Kidney epithelial cell (primary cell): ENCODE data around the gene MAD1L1. TPM values are rescaled to one million over a fixed set of nuclear protein-coding genes. Genes with fewer than 3 reads are reported as not detected.

Experiments used
- DNase-seq: peaks from one replicate; pipeline ENCODE4 v3.0.0-alpha.2; 2010; ENCODE audit warnings: low read depth
- H3K27me3 ChIP-seq: 2 replicates; pipeline ENCODE4 v1.6.0; 2011; ENCODE audit warnings: low read length; ENCODE audit not compliant: control insufficient read depth, insufficient read depth
- H3K36me3 ChIP-seq: 2 replicates; pipeline ENCODE4 v1.5.1; 2011; ENCODE audit warnings: low read length; ENCODE audit not compliant: control insufficient read depth, insufficient read depth
- H3K4me3 ChIP-seq: 2 replicates; pipeline ENCODE4 v1.5.1; 2011; ENCODE audit warnings: low read depth, mild to moderate bottlenecking, control low read depth, low read length
- CTCF ChIP-seq: IDR thresholded peaks from 2 replicates; pipeline ENCODE4 v1.5.1; 2011; ENCODE audit warnings: mild to moderate bottlenecking, moderate library complexity, low read length, control low read depth, inconsistent platforms; ENCODE audit not compliant: insufficient read depth, poor library complexity, severe bottlenecking
- total RNA-seq: library from RNA; depleted of rRNA; stranded (reverse); fragments of >200 nt; gene quantifications from 2 replicates; pipeline ENCODE4 v1.2.3, GENCODE V29; 2015

MAD1L1 gene
- total RNA-seq, 1 donor from 2014 or later: 61.2 TPM

- Histone ChIP-seq H3K36me3 (peaks cover 2% of the 10 kb centered on the region), H3K27me3 (no peaks in the 10 kb centered on the region), H3K4me3 (no peak overlapping the region)
- no peak for DNase-seq
- TF ChIP-seq CTCF: no peak
Measured at GRCh38 chr7:2071133-2071832, 161.5 kb downstream of the MAD1L1 start.

GRCh38 chr7:2070151-2070763, 162.5 kb downstream of the MAD1L1 start:
- no peak overlapping the region for H3K4me3 ChIP-seq
- peaks cover 2% of the 10 kb centered on the region for H3K36me3 ChIP-seq
- DNase-seq: no peak
- no peaks in the 10 kb centered on the region for H3K27me3 ChIP-seq
- no peak for TF ChIP-seq CTCF

- no peaks in the 10 kb centered on the region for H3K27me3 ChIP-seq
- no peak for DNase-seq
- no peak overlapping the region for H3K4me3 ChIP-seq
- no peak for TF ChIP-seq CTCF
- peaks cover 2% of the 10 kb centered on the region for H3K36me3 ChIP-seq
Measured at GRCh38 chr7:2069472-2069860, 163.3 kb downstream of the MAD1L1 start.

GRCh38 chr7:2068693-2069471, 163.9 kb downstream of the MAD1L1 start:
- H3K36me3 ChIP-seq: peaks cover 2% of the 10 kb centered on the region
- no peaks in the 10 kb centered on the region for H3K27me3 ChIP-seq
- H3K4me3 ChIP-seq: no peak overlapping the region
- TF ChIP-seq CTCF: no peak
- DNase-seq: no peak

GRCh38 chr7:2066251-2066919, 166.4 kb downstream of the MAD1L1 start:
- no peak overlapping the region for H3K4me3 ChIP-seq
- TF ChIP-seq CTCF: no peak
- H3K27me3 ChIP-seq: no peaks in the 10 kb centered on the region
- H3K36me3 ChIP-seq: peaks cover 2% of the 10 kb centered on the region
- no peak for DNase-seq
